ENCODE measurements around the gene ACADS.

ACADS gene

GRCh38 chr12:120757949-120758348 is 32.3 kb downstream of the ACADS start:
- no peak for DNase-seq (ENCODE audit: low read depth)

- no peak for DNase-seq (ENCODE audit: low read depth)
Observed at GRCh38 chr12:120758798-120759590, 33.4 kb downstream of the ACADS start.

GRCh38 chr12:120759591-120760348 is 34.1 kb downstream of the ACADS start:
- no peak for DNase-seq (ENCODE audit: low read depth)

DNA sequence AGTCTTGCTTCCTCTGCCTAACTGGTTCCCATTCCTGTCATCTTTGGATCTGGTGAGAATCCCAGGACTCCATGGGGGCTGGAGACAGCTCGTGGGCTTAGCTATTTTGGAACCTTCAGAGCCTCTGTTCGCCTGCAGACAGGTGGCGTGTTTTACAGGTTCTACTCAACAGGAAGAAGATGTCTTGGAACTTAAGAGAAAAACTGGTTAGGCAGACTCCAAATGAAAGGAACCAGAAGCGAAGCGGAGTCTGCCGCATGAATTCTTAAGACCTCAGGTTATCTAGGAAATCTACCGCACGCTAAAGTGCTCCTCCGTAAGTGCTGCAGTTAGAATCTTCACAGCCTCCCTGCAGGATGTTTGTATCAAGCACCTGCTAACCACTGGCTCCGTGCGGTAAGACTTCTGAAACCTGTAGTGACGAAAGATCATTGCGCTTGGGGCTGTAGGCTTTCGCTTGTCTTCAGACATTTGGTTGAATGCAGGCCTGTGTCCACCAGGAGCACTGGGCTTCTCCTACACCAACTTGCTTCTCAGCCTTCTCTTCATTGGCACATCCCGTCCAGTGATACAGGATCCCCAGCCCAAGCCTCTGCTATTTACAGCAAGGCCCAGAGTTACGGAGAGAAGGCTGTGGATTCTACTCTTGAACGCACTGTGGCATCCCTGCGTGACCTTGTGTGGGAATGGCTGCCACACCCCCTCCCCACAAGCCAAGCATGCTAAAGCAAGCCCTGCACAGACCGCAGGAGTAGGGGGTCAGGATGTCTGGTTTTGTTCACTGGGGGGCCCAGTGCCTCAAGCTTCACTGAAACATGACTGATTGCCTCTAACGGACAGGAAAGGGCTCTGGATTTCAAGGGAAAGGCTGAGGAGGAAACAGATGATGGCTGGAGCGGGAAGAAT is 35.0 kb downstream of the ACADS start:
- no peak for DNase-seq (ENCODE audit: low read depth)

GRCh38 chr12:120761519-120761934 is 35.9 kb downstream of the ACADS start:
- no peak for DNase-seq (ENCODE audit: low read depth)

- no peak for DNase-seq (ENCODE audit: low read depth)
Observed at GRCh38 chr12:120762086-120762485, 36.5 kb downstream of the ACADS start.

DNA sequence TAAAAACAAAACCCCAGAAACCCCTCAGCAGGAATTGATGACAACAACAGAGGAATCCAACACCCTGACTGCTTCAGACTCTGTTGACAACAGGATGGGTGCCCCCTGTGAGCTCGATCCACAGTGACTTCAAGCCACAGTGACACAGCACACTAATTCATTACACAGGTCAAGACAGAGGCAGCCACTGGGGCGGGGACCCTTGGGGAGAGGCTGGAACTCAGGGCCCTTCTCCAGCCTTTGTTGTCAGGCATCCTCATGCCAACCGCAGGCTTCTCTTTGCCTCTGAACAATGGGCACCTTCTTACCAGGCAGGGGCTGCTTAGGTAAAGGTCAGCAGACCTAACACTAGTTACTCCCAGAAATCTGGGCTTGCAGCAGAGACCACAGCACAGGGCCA is 37.6 kb downstream of the ACADS start:
- DNase-seq (ENCODE audit: low read depth) = no peak

DNA sequence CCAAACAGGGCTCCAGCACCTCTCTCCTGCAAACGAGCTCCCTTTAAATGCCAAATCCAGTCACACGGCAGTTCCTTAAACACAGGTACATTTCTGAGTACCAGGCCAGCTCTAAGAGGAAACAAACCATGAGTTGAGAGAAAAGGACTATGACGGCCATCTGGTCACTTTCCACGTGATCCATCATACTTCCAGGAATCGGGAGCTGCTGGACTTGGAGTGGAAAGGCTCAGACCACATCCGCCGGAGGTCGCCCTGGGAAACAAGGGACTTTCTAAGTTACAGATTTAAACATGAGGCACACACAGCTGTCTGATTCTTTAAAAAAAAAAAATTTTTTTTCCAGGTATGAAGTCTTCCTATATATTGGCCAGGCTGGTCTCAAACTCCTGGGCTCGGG is 39.2 kb downstream of the ACADS start:
- DNase-seq (ENCODE audit: low read depth) = no peak

- no peak for DNase-seq (ENCODE audit: low read depth)
Observed at GRCh38 chr12:120766566-120766965, 40.9 kb downstream of the ACADS start.

- DNase-seq (ENCODE audit: low read depth) = no peak
Observed at GRCh38 chr12:120767071-120768024, 41.7 kb downstream of the ACADS start.

DNA sequence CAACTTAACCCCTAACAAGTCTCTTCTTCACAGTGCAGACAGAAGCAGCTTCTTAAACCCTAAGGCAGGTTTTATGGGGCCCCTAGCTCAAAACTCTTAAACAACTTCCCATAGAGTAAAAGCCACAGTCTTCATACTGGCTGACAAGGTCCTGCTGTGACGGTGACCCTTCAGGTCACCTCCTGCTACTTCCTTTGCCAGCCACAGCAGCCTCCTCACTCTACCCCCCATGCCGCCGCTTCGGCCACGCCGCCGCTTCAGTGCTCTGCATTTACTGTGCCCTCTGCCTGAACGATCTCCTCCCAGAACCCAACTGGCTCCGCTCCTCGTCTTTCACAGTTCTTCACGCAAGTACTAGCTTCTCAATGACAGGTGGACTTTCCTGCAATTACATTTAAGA is 45.5 kb downstream of the ACADS start:
- DNase-seq (ENCODE audit: low read depth) = no peak

- DNase-seq (ENCODE audit: low read depth) = no peak
Observed at GRCh38 chr12:120774169-120774916, 48.7 kb downstream of the ACADS start.

DNA sequence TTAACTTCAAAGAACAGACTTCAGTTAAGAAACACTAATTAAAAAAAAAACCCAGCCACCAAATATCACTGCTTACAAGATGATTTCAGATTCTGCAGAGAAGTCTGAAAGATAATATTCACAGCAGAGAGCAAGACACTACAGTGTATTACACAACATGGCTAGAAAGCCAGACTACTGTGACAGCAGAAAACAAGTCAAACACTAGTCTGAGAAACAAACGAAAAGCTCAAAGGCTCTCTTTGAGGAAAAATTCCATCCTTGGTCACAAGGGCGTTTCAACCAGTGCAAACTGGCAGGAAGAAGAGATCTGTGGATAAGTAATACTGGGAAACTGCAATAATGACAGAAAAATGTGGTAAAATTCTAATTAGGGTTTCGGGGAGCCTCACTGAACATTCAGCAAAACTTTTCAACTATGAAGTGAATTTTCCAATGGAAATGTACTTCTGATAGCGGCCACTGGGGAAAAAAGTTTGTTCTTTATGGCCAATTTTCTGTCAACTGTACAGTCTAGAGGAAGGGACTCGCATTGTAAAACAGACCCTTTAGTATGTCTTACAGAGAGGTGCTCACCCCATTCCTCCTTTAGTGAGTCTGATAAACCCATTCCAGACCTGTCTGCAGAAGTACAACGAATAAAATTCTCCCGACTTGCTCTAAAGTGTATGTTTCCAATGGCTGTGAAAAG is 50.4 kb downstream of the ACADS start:
- DNase-seq (ENCODE audit: low read depth) = no peak

GRCh38 chr12:120783197-120783596 is 57.6 kb downstream of the ACADS start:
- no peak for DNase-seq (ENCODE audit: low read depth)

DNA sequence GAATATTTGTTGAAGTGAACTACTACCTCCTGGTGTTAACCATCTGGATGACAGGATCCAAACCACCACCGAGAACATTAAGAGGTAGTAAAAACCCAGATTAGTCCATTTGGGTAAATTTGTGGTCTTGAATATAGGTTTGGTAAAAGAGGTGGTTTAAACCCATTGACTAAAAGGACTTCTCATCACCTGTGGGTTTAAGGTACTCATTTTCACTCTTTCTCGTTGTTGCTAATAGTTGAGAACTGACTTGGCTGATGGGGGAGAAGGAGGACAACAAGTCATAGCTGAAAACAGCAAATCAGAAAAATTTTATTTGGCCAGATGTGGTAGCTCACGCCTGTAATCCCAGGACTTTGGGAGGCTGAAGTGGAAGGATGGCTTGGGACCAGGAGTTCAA is 59.2 kb downstream of the ACADS start:
- DNase-seq (ENCODE audit: low read depth) = no peak

DNA sequence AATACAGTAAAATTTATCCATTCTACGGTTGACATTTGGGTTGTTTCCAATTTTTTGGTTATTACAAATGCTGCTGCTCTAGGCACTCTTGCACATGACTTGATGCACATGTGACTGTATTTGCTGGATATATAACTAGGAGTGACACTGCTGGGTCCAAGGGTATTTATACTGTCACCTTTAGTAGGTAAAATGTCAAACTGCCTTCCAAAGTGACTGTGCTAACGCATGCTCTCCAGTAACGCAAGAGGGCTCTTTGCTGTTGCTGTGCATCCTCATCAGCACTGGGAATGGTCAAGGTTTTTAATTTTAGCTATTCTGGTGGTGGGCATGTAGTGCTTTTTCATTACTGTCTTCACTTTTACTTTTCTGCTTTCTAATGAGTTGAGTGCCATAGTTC is 62.3 kb downstream of the ACADS start:
- no peak for DNase-seq (ENCODE audit: low read depth)

Measured in stimulated activated CD8-positive, alpha-beta memory T cell treated with anti-CD3 and anti-CD28 coated beads, Interleukin-15, amount 100 ng/mL, for 1 hour (primary cell).